ENCODE results near the gene GLCE.

DNA sequence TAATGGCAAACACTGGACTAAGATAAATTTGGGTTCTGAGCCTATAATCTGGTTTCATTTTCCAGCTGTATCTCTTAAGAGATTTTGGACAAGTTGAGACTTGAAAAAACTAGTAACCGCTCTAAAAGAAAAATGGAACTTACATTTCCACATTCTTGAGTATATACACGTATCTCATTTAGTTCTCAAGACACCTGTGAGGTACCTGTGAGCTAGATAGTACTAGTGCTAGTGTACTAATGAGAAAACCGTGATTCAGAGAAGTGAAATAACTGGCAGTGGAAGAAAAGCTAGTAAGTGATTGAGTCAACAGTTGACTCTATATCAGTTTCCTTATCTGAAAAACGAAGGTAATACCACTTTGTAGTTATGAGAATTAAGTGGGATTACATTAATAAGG is 76.1 kb downstream of the GLCE start:
- TF ChIP-seq TAF1 (IDR thresholded peaks at IDR 0.05; ENCODE audit: low read depth, low read length) = no peak
- TF ChIP-seq POLR2A (IDR thresholded peaks at IDR 0.05; ENCODE audit: low read depth, low read length) = no peak
